HUDEP-2 (cell line): Measurements from ENCODE around the gene HIRA.

ENCODE experiments used
- DNase-seq, 76 experiments: peaks; one replicate each; lab custom pipeline; 2025; ENCODE audit not compliant: unreplicated experiment in 76 of 76; lab: John Stamatoyannopoulos, UW

HIRA gene

DNA sequence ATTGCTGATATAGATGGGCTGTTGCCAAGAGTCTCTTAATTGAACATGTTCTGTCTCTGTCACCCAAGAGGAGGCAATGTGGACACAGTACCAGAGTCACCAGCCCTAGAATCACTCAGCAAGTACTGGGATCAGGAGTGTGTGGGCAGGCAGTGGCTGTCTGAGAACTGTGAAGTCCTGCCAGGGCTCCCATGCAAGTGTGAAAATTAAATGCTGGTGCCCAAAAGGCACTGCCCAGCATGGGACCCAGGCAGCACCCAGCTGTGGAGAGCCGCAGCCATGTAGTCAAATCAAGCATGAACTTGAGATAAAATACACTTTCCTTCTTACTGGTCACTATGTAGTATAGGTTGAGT is 19.9 kb downstream of the HIRA start:
- no peak for DNase-seq

DNA sequence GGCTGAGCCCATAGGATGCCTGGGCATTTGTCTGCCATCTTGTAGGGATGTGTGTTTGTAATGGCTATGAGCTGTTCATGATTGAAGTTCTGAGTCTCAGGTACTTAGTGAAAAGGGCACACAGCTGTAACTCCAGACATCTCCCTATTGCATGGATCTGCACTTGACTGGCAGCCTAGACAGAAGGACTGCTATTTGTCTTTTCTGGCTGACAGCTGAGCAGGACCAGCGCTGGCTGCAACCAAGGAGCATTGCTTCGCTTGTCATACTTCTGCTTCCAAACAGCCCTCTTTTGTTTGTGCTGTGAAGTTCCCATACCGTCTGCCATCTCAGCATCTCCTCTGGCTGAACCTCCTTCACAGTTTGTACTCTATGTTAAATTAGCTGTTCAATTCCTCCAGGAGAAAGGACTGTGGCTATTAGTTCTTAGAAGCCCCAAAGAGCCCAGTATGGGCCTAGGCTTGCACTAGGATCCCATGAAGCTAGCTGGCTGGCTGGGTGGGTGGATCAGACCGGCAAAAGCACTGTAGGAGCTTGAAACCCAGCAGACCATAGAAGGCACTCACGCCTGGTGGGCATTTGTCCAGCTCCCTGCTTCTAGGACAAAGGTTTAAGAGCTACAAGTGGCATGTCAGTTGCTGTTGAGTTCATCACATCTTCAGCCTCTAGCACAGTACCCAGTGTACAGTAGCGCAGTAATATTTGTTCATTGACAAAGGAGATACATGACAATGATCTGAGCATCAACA is 20.4 kb downstream of the HIRA start:
- no peak for DNase-seq

DNA sequence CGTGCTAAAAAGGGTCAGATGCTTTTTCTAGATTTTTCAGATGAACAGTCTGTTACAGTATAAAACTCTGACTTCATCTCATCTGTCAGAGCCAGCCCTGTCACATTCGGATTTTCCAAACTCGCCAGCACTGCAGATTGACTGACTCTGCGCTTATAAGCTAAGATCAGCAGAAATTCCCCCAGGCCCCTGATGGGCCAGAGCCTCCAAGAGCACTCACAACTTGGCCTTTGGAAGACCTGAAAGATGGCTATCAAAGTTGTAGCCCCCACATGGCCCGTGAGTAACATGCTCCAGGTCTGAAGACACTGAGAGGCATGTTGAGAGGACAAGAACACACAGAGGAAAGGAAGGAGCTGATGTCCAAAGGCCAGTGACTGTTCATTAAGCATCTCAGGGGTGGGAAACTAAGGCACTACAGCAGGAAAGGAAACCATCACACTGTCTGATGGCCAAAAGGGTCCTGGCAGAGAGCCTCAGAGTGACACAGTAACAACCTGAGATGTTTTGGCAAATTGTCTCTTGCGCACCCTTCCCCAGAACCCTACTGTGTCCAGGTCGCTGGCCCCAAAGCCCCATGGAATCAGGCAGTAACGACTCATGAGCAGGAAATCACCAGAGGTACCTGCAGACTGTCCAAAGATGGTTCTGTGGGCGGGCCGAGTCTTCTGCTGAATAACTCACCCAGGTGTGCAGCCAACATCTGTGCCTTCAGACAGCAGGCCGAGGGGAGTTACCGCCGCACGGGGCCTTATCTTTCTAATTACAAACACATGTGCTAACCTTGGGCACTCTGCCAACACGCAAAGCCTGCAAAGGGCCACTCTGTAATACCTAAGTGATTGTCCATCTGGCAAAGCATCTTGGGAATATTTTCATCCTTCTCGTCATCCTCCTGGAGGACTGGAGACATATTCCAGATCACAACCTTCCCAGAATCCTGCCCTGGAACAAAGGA is 23.6 kb downstream of the HIRA start:
- DNase-seq, result peak in 72 of 76 experiments; percentile 11 to 81 (median 58)

DNA sequence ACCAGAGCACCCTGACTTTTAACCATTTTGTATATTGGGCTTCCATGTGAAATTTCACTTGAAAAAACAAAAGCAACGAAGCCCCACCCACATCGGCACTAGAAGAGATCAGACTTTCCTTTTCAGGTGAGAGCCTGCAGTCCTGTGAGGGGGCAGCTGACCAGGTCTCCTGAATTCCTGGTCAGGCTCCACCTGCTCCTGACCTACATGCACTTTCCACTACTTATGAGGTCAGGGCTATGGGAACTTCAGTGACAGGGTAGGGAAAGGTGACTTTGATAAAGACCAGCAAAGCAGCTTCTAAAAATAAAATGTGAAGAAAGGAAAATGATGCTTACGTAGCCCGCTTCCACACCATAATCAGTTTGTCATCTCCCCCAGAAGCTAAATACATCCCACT is 24.7 kb downstream of the HIRA start:
- no peak for DNase-seq

DNA sequence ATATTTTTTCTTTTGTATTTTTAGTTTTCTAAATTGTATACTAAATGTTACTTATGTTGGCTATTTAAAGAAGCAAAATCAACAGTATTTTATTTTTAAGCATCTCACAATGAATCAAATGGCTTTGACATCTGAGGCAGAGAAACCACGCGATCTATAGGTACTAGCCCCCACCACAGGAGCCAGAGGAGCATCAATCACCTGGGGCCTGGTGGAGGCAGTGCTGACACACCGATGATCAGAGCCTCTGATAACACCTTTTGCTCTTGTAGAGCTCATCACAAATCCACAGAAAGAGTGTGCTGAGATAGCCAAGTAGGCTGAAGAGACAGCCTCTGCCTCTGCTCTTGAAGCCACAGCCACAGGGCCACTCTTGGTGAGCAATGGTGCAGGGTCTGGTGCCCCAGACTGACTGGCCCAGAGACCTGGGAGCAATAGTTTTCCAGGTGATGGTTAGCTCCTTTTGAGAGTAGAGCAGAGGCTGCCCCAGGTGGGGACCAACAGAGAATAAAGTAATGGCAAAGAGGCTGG is 25.2 kb downstream of the HIRA start:
- DNase-seq, result no peak

DNA sequence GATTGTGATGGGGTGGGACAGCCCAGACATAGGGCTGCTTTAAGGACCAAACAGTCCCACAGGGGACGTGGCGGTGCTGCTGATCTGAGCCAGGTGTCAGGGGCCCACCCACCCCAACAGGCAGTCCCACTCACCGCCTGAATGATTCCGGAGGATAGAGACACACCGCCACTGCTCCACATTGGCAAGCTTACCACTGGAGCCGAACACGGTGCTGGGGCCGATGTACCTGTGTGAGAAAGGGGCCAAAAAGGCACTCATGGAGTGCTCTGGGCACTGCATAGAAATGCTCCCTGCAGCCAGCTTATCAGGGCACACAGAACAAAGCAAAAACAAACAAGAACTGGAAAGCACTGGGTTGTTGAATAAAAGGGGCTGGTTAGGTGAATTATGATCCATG is 25.9 kb downstream of the HIRA start:
- DNase-seq, result no peak

DNA sequence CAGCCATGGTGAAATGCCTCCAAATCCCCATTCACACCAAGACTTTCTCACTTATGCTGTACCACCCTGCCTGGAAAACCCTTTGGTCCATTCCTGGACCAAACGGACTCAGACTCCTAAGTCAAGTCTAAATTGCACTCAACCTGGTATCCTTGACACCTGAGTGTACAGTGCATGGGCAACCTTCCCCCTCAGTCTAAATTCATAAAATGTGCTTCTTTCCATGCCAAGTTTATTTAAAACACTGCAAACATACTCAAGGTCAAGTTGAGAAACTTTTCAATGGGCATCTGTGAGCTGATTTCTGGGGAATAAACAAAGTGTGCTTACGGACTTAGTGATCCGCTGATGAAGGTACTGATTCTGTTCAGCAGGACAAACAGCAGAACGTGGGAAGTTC is 26.4 kb downstream of the HIRA start:
- DNase-seq, result no peak

DNA sequence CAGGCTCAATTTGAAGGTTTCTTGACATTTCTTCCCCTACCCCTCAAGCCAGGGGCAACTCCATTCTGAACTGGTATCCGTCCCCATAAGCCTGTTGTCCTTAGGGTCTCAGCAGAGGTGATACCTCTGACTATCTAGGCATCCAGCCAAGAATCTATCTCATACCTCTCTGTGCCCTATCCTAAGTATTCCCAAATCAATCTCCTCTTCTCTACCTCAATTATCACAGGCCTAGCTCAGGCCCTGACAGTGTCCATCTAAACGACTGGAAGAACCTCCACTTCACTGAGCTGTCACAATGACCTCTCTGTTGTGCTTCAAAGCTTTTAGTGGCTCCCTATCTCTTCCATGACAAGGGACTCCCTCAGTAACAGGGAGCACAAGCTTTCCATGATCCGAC is 26.9 kb downstream of the HIRA start:
- no peak for DNase-seq

DNA sequence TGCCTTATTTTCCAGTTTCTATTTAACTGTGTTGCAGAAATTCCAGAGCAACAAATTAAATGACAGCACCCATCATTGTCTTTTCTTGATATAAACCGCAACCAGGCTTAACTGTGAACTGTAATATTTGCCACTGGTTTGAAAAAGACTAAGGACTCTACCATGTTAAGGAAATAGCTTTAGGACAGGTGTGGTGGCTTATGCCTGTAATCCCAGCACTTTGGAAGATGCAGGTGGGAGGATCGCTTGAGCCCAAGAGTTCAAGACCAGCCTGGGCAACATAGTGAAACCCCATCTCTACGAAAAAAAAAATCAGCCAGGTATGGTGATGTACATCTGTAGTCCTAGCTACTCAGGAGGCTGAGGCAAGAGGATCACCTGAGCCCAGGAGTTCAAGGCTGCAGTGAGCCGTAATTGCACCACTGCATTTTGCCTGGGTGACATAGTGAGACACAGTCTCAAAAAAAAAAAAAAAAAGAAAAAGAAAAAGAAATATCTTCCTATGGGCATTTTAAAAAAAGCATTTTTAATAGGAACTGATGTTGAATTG is 28.8 kb downstream of the HIRA start:
- no peak for DNase-seq

DNA sequence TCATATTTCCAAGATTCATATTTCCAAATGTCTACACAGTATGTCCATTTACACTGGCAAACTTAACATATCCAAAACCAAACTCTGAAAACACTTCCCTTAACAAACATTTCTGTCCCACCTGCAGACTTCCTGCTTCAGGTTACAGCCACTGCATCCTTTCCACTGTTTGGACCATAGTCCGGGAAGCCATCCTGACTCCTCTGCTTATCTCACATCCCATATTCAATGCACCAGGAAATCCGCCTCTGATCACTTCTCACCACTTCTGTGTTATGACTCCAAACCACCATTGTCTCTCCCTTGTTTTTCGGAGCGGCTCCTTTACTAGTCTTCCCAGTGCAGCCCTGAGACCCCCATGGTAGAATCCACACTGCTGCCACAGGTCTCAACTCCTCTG is 30.1 kb downstream of the HIRA start:
- no peak for DNase-seq

DNA sequence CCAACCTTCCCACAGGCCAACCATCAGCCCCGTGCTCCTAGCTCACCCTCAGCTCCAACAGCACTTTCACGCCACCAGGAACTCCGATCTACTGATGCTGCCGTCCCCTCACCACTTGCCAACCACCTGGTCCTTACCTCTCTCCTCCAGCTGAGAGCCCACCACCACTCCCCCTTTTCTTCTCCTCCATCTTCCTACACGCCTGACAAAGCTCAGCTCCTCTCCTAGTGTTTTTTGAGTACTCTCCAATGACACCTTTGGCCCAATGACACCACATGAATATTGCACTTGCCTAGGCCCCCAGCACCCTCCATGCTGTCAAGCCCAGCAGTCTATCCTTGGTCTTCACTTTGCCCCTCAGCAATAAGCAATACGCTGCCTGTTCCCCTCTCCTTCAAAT is 30.7 kb downstream of the HIRA start:
- DNase-seq, result no peak

DNA sequence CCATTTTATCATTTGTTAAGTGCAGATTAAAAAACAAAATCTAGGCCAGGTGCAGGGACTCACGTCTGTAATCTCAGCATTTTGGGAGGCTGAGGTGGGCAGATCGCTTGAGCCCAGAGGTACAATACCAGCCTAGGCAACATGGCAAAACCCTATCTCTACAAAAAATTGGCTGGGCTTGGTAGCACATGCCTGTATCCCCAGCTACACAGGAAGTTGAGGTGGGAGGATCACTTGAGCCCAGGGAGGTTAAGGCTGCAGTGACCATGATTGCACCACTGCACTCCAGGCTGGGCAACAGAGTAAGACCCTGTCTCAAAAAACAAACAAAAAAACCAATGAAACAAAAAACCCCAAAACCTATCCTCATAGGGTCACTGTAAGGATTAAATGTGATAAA is 32.9 kb downstream of the HIRA start:
- DNase-seq, result peak in 7 of 76 experiments; percentile 3 to 51 (median 36)

DNA sequence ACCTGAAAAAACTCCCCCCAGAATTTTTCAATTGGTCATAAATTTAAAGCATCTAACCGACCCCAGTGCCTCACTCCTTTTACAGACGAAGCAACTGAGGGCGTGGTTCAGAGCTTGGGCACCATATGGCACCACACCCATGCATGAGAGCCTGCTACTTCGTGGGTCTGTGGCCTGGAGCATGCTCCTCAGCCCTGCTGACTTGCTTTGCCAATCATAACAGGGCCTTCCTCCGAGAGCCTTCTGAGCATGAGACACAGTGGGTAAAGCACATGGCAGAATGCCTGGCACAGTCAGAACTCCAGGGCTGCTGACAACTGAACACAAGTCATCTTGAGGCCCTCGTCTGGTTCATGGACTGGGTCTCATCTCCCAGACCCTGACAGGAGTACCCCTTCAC is 33.3 kb downstream of the HIRA start:
- peak in 75 of 76 experiments; percentile 38 to 93 (median 81) for DNase-seq

DNA sequence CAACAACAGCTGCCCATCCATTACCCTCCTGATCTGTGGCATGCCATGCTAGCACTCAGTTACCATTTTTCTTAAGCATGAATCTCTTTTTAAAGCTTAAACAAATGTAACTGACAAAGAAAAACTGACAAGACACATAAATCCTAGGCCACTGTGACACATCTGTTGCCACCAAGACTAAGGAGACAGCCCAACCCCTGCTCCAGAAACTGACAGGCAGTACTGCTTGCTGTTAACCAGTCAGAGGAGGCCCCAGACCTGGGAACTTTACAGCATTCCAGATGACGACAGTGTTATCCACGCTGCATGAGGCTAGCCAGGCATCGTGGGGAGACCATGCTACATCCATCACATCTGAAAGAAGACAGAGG is 33.8 kb downstream of the HIRA start:
- DNase-seq, result peak in 13 of 76 experiments; percentile 16 to 63 (median 45)

DNA sequence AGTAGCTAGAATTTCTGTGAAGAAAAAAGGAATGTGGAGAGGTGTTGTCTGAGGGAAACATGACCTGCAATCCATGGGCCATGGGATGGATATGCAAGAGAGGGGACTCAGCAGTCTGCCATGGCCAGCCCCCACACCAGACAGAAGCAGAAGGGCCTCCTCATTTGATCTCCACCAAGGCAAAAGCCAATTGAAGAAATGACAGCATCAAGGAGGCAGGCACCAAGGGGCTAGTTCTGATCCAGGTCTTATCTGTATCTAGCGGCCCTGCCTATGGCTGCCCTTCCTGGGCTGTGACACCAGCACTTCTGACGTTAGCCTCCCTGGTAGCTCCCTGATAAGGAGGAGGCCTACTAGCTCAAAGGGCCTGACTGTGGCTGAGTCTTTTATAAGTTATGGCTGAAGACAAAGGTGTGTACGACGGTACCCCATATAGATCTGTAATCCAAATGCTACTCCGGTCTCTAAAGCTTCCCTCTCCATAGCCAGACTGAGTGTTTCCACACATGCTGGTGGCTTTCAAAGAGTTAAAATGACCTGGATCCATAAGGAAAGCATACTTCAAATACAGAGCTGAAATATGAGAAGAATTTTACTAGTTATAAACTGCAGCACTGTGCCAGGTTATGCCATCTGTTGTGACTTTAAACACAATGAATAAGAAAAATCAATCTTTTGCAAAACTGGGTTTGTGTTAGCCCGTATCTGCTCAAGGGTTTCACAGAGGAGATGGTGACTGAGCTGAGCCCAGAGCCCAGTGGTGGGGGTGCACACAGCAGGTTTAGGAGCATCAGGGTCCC is 34.4 kb downstream of the HIRA start:
- peak in 75 of 76 experiments; percentile 19 to 96 (median 85) for DNase-seq

DNA sequence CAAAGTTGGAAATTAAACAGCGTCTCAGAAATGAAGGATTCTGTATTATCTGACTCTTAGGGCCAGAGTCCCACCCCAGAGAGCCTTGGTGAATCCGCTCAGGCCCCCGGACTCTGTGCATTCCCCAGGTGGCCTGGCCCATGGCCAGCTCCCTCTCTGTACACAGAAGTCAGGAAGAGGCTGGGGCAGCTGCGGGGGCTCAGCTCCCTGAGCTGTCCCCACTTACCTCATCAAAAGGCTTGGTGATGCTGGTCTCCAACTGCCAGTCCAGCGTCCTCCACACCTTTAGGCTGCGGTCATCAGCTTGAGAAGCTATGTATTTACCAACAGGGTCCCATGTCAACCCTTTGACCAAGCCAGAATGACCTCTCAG is 35.0 kb downstream of the HIRA start:
- DNase-seq, result no peak

DNA sequence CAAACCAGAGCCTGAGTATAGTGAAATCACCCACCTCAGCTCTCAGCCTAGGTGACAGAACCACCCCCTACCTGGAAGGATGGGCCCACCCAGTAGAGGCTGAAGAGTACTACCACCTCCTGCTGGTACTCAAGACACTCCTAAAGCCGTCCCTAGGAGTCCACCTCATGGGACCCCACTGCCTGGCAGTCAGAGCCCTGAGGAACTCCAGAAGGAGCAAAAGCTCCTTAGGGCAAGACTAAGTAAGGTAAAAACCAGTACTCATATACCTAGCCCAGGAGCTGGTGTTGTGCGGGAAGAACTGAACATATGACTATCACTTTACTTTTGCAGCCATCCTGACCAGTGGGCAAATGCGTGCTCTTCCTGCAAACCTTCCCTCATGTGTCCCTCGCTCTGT is 36.3 kb downstream of the HIRA start:
- no peak for DNase-seq

DNA sequence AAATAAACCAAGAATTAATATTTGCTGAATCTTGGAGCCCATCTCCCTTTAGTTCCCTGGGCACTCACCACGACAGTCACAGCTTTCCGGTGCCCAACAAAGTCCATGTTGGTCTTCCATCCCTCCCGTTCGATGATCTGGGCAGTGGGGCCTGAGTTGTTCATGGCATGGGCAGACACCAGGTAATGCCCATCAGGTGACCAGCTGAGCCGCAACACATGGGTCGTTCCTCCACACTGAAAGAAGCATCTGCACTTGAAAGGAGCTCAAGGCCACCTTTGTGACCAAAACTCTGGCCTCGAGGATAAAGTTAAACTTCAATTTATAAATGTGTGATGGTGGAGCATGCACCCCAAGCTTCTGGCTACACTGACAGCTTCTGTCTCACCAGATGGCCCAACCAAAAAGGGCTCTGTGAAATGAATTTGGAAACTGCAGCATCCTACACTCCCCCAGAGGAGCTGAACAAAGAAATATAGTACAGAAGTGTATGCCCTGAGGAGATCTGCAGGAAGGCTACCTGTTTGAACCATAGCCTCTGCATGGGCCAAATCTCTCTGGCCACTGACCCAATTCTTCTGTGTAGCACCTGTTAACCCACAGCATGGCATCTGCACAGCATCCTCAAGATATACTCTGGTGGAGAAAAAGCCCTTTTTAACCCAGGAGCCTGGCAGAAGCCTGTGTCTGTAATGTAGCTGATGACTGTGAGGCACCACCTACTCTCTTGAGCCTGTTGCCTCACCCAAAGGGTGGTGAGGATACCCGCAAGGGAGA is 37.1 kb downstream of the HIRA start:
- DNase-seq, result no peak

DNA sequence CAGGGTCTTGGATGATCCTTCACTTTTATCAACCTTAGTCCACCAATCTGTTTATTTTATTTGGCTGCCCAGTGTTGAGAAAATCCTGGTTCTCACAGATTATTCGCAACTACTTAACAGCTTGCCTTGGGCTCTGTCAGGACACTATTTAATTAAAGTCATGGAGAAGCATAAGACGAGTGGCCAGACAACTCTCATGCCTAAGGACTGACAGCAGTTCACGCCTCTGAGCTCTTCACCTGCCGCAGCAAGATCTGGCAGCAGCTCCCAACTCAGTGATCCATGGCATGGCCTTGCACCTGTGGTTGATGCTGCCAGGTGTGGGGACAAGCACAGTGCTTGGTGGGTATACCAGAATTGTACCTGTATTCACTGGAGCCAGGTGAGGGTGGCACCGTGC is 37.8 kb downstream of the HIRA start:
- DNase-seq, result no peak

DNA sequence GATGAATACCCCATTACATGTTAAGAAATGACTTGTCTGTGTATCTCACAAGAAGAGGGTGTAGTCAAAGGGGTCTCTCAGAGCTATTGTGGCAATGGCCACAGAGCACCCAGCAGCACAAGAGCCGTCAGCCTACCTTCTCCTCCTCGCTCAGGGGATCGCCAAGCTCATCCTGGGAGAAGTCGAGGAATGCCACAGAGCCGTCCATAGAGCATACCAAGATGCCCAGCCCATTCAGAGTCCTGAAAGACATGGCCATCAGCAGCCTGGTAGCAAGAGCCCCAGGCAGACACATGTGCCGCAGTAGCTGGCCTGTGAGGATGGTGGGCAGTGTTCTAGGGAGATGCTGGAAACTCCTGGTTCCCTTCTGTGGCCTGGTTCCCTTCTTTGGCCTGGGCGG is 44.0 kb downstream of the HIRA start:
- no peak for DNase-seq
